ENCODE measurements around the gene NOB1.

DNA sequence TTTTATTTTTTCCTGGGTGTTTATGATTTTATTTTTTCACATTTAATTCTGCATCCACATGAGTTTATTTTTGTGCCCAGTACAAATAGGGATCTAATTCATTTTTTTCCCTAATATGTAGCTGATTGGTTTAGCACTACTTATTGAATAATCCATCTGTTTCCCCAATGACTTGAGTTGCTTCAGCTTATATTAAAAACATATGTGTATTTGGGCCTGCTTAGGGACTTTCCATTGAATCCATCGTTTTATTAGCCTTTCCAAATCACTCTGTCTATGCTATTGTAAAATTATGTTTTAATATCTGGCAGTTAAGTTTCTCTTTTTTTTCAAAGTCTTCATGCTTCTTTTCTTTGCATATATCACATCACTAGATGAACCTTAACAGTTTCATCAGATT is 49.6 kb upstream of the NOB1 start:
- TF ChIP-seq, protein P1, sequence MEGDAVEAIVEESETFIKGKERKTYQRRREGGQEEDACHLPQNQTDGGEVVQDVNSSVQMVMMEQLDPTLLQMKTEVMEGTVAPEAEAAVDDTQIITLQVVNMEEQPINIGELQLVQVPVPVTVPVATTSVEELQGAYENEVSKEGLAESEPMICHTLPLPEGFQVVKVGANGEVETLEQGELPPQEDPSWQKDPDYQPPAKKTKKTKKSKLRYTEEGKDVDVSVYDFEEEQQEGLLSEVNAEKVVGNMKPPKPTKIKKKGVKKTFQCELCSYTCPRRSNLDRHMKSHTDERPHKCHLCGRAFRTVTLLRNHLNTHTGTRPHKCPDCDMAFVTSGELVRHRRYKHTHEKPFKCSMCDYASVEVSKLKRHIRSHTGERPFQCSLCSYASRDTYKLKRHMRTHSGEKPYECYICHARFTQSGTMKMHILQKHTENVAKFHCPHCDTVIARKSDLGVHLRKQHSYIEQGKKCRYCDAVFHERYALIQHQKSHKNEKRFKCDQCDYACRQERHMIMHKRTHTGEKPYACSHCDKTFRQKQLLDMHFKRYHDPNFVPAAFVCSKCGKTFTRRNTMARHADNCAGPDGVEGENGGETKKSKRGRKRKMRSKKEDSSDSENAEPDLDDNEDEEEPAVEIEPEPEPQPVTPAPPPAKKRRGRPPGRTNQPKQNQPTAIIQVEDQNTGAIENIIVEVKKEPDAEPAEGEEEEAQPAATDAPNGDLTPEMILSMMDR (IDR thresholded peaks at IDR 0.05) = no peak
- TF ChIP-seq POLR2A (IDR thresholded peaks at IDR 0.05) = no peak
